LNCaP clone FGC (cell line): ENCODE results near the gene MAML1.
"Not testable (repeated sequence)": the region's sequence is repeated elsewhere in the genome, so short reads cannot be mapped to it uniquely, and the experiment has no call there.

Experiments
- DNase-seq: peaks from one replicate; pipeline ENCODE4 v3.0.0-alpha.2; 2011; ENCODE audit warnings: low read depth
- H3K4me3 ChIP-seq: 2 replicates; pipeline ENCODE4 v1.5.1; 2011; ENCODE audit warnings: mild to moderate bottlenecking, low read depth, low read length, control low read depth
- TF ChIP-seq, protein P1 (sequence below): IDR thresholded peaks from 2 replicates; pipeline ENCODE4 v1.5.1; 2012; ENCODE audit warnings: mild to moderate bottlenecking; ENCODE audit not compliant: control insufficient read depth, insufficient read depth; ENCODE audit errors: extremely low read depth

MAML1 gene

DNA sequence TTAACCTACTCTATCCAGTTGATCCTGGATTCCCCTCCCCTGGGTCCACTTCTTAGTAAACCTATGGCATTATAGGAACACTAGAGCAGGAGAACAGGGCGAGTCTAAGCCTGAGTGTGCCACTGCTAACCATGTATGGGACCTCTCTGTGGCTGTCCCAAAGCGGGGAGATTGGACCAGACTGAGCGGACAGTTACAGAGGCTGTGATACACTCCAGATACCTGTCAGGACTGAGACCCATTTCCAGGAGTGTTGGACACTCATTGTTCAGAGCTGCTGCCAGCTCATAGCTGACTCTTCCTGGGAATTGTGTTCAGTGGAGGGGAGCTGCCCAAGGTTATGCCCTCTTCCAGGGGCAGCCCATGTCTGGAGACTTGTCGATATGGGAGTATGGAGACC lies 49.2 kb downstream of the MAML1 start:
- H3K4me3 ChIP-seq, result no peak overlapping the region
- DNase-seq, result no peak
- TF ChIP-seq, protein P1, sequence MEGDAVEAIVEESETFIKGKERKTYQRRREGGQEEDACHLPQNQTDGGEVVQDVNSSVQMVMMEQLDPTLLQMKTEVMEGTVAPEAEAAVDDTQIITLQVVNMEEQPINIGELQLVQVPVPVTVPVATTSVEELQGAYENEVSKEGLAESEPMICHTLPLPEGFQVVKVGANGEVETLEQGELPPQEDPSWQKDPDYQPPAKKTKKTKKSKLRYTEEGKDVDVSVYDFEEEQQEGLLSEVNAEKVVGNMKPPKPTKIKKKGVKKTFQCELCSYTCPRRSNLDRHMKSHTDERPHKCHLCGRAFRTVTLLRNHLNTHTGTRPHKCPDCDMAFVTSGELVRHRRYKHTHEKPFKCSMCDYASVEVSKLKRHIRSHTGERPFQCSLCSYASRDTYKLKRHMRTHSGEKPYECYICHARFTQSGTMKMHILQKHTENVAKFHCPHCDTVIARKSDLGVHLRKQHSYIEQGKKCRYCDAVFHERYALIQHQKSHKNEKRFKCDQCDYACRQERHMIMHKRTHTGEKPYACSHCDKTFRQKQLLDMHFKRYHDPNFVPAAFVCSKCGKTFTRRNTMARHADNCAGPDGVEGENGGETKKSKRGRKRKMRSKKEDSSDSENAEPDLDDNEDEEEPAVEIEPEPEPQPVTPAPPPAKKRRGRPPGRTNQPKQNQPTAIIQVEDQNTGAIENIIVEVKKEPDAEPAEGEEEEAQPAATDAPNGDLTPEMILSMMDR, result no peak

DNA sequence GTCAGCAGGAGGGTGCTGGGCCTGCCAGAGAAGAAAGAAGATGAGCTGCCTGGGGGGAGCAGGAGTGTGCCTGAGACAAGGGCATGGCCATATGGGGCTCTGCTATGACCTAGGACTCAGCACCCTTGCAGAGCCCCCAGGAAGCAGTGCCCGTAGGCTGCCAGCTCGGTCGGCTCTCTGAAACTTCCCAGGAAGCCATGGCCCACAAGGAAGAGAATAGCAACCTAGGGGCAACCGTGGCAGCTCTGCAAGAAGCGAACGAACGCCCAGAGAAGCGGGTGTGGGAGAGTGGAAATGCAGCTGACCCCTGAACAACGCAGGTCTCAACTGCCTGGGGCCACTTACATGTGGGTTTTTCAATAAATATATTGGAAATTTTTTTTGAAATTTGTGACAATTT lies 50.5 kb downstream of the MAML1 start:
- no peak for DNase-seq
- TF ChIP-seq, protein P1, result no peak
- H3K4me3 ChIP-seq, result no peak overlapping the region

DNA sequence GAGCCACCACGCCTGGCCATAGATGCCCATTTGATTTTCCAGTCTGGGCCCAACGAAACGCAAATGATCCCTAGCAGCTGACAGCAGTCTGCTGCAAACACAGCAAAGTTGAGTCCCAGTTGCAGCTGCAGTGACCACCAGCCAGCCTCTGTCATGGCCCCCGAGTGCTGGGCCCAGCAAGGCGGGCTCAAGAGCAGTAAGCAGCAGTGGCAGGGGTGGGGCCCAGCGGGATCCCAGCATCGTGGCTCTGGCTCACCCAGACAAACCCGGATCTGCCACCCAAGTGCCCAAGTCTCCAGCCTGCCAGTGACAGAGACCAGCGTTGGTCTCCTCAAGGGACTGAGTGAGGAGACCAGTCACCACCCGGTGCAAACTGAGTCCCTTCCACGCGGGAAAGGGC lies 54.2 kb downstream of the MAML1 start:
- TF ChIP-seq, protein P1, result no peak

DNA sequence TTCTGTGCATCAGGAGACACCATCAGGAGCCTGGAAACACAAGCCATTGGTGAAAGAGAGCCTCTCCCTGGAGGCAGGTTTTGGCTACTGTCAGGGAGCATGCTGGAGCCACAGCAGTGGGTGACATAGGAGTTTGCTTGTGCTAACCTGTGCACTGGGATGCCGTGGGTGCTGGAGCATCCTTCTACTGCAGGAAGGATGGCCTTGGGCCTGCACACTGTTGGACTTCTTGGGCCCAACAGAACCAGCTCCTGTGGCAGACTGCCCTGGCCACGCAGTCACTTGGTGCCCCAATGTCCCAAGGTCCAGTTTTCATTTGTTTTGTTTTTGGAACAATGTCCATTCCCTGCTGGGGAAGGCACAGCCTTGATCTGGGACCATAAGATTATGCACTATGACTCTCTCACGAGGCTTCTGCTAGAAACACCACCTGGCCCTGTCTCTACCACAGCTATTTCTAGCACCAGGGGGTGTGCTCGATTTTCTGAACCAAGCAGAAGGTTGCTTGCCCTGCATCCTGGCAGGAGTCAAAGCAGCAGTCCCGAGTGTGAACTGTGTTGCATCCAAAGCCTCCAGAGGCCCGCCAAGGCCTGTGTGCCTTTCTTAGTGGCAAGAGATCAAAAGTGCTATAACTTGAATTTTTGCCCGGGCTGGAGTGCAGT lies 55.7 kb downstream of the MAML1 start:
- no peak overlapping the region for H3K4me3 ChIP-seq
- DNase-seq, result no peak
- TF ChIP-seq, protein P1, result no peak

More for the DNA sequence above, 54.2 kb downstream of the MAML1 start:
- no peak overlapping the region for H3K4me3 ChIP-seq
- DNase-seq, result no peak

DNA sequence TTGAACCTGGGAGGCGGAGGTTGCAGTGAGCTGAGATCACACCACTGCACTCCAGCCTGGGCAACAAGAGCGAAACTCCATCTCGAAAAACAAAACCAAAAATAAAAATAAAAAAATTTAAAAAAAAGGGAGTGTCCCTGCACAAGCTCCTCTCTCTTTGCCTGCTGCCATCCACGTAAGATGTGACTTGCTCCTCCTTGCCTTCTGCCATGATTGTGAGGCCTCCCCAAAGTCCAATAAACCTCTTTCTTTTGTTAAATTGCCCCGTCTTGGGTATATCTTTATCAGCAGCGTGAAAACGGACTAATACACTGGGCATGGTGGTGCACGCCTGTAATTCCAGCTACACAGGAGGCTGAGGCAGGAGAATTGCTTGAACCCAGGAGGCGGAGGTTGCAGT lies 56.7 kb downstream of the MAML1 start:
- not testable (repeated sequence) for DNase-seq

DNA sequence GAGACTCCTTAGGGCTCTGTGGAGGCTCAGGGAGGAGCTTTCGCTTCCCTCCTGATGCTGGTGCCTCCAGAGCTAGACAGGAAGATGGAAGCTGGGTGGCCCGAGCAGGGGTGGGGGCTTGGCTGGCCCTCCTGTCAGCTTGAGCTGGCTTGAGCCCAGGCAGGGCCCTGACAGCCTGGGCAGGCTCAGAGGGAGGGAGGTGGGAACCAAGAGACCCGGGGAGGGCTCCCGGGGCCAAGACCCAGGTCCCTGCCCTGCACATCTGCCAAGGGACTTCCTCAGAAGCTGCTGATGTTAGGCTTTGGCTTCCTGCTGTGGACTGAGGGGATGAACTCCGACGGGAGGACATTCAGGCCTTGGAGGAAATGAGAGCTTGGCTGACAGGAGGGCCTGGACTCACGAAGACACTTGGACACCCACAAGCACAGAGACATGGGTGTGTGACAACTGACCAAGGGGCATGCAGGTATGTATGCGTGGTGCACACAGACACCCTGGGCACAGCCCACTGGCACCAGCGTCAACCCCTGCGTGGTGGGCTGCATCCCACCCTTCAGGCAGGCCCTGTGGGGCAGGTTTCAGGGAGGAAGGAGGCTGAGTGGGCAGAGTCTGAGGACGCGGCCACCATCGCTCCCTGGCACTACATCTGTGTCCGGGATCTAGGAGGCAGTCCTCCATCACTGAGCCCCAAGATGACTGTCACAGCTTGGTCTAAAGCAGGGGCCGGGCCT lies 59.4 kb downstream of the MAML1 start:
- TF ChIP-seq, protein P1, result no peak
- no peak overlapping the region for H3K4me3 ChIP-seq
- DNase-seq, result no peak

More for the DNA sequence above, 56.7 kb downstream of the MAML1 start:
- H3K4me3 ChIP-seq, result not testable (repeated sequence)

DNA sequence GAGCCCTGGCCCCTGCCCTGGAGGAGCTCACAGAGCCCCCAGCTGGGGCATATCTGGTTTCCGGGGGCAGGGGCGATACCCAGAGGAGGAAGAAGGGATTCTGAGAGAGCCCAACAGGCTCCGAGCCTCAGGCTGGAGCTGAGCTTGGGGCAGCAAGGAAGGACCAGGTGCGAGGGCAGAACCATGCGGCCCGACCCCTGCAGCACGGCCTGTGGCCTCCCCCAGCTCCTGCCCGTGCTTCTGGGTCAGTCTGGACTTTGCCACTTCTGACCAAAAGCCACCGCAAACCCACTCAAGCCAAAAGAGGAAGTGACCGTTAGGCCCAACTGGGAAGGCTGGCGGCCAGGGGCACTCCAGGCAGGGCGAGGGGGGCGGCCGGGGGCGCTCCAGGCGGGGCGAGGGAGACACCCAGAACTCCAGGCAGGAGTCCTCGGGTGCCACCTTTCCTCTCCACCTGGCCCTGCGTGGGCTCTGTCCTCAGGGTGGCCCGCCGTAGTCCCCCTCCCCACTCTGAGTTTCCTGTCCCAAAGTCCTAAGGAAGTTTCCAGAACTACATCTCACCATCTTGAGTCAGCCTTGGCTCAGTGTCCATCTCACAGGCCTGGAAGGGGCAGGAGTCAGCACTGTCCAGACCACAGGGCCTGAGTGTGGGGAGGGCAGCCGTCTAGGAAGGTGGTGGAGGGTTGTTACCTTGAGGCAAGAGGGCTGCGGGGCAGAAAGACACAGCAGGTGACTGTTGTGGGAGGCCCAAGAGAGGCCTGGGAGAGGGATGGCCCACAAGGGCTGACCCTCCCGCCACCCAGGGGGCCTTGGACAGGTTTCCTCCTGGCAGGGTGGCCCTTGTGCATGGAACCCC lies 60.2 kb downstream of the MAML1 start:
- no peak for DNase-seq
- TF ChIP-seq, protein P1, result no peak

More for the DNA sequence above, 60.2 kb downstream of the MAML1 start:
- no peak overlapping the region for H3K4me3 ChIP-seq
